ENCODE data around the gene INO80. TPM values are rescaled to one million over a fixed set of nuclear protein-coding genes. Genes with fewer than 3 reads are reported as not detected.
"Not testable (repeated sequence)": the region's sequence is repeated elsewhere in the genome, so short reads cannot be mapped to it uniquely, and the experiment has no call there.

INO80 gene
- total RNA-seq, 2 experiments from 2014 or later, result 21.8 to 22.1 TPM

DNA sequence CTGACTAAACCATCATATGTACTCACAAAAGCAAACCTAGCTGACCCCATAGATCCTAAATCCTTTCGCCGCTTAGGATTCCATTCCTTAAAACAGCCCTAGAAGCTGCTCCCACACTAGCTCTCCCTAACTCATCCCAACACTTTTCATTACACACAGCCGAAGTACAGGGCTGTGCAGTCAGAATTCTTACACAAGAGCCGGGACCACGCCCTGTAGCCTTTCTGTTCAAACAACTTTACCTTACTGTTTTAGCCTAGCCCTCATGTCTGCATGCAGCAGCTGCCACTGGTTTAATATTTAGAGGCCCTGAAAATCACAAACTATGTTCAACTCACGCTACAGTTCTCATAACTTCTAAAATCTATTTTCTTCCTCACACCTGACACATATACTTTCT, 19.5 kb upstream of the INO80 start:
- POLR2A ChIA-PET; H3K27ac Mint-ChIP-seq; H3K9me3 Mint-ChIP-seq; H3K4me1 Mint-ChIP-seq; H3K36me3 Mint-ChIP-seq (ENCODE audit: low read depth); CTCF ChIA-PET; DNase-seq; H3K4me3 Mint-ChIP-seq: not testable (repeated sequence)
- peaks cover 13% of the 10 kb centered on the region for H3K27me3 Mint-ChIP-seq

DNA sequence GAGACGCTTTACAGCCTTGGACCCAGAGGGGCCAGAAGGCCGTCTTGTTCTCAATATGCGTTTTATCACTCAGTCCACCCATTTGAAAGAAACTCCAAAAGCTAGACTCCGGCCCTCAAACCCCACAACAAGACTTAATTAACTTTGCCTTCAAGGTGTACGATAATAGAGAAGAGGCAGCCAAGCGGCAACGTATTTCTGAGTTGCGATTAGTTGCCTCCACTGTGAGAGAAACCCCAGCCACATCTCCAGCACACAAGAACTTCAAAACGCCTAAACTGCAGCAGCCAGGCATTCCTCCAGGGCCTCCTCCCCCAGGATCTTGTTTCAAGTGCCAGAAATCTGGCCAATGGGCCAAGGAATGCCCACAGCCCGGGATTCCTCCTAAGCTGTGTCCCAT, 17.4 kb upstream of the INO80 start:
- no peak for DNase-seq
- Mint-ChIP-seq H3K27ac (no peak overlapping the region), H3K4me1 (no peaks in the 10 kb centered on the region), H3K9me3 (no peaks in the 10 kb centered on the region), H3K4me3 (no peak overlapping the region), H3K27me3 (peaks cover 14% of the 10 kb centered on the region), H3K36me3 (ENCODE audit: low read depth) (peaks cover 4% of the 10 kb centered on the region)
- CTCF ChIA-PET, result no interaction called here
- POLR2A ChIA-PET, result no interaction called here

DNA sequence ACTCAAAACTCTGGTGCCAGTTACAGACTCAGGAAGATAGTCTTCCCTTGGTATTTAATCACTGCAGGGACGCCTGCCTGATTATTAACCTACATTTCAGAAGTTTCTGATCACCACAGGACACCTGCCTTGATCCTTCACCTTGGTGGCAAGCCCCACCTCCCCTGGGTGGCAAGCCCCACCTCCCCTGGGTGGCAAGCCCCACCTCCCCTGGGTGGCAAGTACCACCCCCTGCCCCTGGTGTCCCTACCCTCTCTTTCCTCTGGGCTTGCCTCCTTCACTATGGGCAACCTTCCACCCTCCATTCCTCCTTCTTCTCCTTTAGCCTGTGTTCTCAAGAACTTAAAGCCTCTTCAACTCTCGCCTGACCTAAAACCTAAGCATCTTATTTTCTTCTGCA, 16.0 kb upstream of the INO80 start:
- H3K4me3 Mint-ChIP-seq; H3K27ac Mint-ChIP-seq; H3K9me3 Mint-ChIP-seq; DNase-seq; CTCF ChIA-PET; H3K4me1 Mint-ChIP-seq; H3K36me3 Mint-ChIP-seq (ENCODE audit: low read depth); POLR2A ChIA-PET: not testable (repeated sequence)
- peaks cover 14% of the 10 kb centered on the region for H3K27me3 Mint-ChIP-seq

DNA sequence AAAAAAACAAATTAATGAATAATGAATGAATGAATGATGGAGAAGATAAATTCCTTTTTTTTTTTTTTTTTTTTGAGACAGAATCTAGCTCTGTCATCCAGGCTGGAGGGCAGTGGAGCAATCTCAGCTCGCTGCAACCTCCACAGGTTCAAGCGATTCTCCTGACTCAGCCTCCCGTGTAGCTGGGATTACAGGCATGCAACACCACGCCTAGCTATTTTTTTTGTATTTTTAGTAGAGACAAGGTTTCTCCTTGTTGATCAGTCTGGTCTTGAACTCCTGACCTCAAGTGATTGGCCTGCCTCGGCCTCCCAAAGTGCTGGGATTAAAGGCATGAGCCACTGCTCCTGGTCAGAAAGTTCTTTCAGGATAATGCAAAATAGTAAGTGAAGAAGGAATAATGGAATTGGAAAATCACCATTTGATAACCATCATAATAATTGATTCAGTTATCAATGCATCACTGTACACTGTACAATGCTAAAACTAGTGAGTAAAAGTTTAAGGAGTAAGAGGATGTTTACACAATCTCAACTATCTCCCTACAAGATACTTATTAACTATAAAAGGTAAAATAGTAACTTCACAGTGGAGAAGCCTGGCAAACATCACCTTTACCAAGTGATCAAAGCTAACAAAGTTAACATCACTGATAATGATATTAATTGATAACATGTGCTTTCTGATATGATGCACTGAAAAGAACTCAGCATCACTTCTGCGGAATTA, 12.3 kb upstream of the INO80 start:
- H3K9me3 Mint-ChIP-seq, result no peaks in the 10 kb centered on the region
- H3K36me3 Mint-ChIP-seq (ENCODE audit: low read depth), result peaks cover 4% of the 10 kb centered on the region
- peaks cover 31% of the 10 kb centered on the region for H3K27me3 Mint-ChIP-seq
- ChIA-PET POLR2A (no interaction called here), CTCF (no interaction called here)
- DNase-seq, result no peak
- H3K4me3 Mint-ChIP-seq, result no peak overlapping the region
- peaks cover 9% of the 10 kb centered on the region for H3K4me1 Mint-ChIP-seq
- H3K27ac Mint-ChIP-seq, result no peak overlapping the region

DNA sequence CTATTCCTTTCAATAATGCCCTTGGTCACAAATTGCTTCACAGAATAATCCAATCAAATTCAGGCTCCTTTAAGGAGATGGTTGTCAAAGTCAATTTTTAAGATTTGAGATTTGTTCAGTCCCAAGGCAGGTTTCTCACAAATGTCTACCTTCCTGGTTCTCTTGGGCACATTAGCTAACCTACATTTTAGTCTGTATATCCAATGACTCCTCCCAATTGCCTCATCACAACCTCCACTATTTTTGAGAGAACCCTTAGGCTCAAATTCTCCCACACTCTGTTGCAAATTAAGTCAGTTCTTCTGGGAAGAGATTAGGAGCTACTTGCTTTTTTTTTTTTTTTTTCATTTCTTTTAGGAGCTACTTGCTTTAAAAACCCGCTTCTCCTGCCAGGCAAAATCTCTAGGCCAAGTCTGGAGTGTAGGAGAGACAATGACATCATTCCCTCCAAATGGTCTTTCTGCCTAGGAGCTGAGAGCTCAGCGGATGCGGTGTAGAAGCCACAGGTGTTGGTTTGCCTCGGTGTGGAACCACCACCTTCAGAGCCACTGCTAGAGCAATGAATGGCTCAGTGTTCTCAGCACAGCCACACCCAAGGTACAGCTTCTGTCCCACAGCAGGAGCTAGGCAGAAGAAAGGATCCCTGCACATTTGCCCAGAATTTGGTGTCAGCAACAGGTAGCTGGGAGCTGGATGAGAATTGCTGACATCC, 10.0 kb upstream of the INO80 start:
- Mint-ChIP-seq H3K9me3 (no peaks in the 10 kb centered on the region), H3K27ac (peak overlapping the region; percentile 72), H3K36me3 (ENCODE audit: low read depth) (no peaks in the 10 kb centered on the region), H3K27me3 (peaks cover 20% of the 10 kb centered on the region), H3K4me1 (peaks cover 9% of the 10 kb centered on the region), H3K4me3 (no peak overlapping the region)
- DNase-seq, result peak; percentile 56
- POLR2A ChIA-PET, result interaction anchor here (1.2 to 1.3 kb wide), 2 partner anchors 10 to 24 kb away, joined by 4 to 7 read pairs; partner anchors contain the start of gene INO80
- CTCF ChIA-PET, result no interaction called here

DNA sequence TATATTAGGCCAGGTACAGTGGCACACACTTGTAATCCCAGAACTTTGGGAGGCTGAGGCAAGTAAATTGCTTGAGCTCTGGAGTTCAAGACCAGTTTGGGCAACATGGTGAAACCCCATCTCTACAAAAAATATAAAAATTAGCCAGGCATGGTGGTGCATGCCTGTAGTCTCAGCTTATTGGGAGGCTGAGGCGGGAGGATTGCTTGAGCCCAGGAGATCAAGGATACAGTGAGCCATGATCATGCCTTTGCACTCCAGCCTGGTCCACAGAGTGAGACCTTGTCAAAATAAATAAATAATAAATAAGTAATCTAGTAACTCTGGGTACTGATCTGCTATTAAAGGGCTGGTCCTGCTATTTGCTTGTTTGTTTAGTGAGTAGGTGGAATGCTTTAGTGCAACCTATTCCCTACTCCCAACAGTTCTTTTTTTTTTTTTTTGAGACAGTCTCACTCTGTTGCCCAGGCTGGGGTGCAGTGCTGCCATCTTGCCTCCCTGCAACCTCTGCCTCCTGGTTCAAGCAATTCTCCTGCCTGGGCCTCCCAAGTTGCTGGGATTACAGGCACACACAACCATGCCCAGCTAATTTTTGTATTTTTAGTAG, 9.1 kb upstream of the INO80 start:
- H3K27ac Mint-ChIP-seq, result no peak overlapping the region
- H3K9me3 Mint-ChIP-seq, result no peaks in the 10 kb centered on the region
- no peak overlapping the region for H3K4me3 Mint-ChIP-seq
- ChIA-PET POLR2A (no interaction called here), CTCF (interaction anchor here (1.0 kb wide), 1 partner anchor 266 kb away, joined by 3 read pairs; no protein-coding TSS in a partner anchor)
- DNase-seq, result no peak
- peaks cover 9% of the 10 kb centered on the region for H3K4me1 Mint-ChIP-seq
- no peaks in the 10 kb centered on the region for H3K36me3 Mint-ChIP-seq (ENCODE audit: low read depth)
- peaks cover 20% of the 10 kb centered on the region for H3K27me3 Mint-ChIP-seq

DNA sequence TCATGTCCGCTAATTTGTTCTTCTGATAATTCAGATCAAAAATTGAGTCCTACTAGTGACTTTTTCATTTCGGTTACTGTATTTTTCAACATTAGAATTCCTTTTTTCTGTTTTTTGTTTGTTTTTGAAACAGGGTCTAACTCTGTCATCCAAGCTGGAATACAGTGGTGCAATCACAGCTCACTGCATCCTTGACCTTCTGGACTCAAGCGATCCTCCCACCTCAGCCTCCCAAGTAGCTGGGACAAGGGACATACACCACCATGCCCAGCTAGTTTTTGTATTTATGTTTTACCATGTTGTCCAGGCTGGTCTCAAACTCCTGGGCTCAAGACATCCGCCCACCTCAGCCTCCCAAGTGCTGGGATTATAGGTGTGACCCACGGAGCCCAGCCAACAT, 8.0 kb upstream of the INO80 start:
- Mint-ChIP-seq H3K9me3 (no peaks in the 10 kb centered on the region), H3K4me1 (peaks cover 11% of the 10 kb centered on the region), H3K4me3 (no peak overlapping the region), H3K36me3 (ENCODE audit: low read depth) (no peaks in the 10 kb centered on the region), H3K27ac (no peak overlapping the region), H3K27me3 (peaks cover 20% of the 10 kb centered on the region)
- DNase-seq, result no peak
- ChIA-PET CTCF (interaction anchor here (0.9 to 1.0 kb wide), 2 partner anchors 61 to 265 kb away, joined by 3 read pairs; no protein-coding TSS in a partner anchor), POLR2A (no interaction called here)

DNA sequence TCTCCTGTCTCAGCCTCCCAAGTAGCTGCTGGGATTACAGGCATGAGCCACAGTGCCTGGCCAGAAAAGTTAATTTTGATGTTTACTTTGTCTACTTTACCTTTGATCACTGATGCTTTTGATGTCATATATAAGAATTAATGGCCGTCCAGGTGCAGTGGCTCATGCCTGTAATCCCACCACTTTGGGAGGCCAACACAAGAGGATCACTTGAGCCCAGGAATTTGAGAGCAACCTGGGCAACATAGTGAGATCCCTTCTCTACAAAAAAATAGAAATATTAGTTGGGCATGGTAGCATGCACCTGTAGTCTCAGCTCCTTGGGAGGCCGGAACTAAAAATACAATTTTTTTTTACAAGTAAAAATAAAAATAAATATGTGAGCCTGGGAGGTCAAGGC, 6.8 kb upstream of the INO80 start:
- no peak overlapping the region for H3K27ac Mint-ChIP-seq
- H3K27me3 Mint-ChIP-seq, result peaks cover 18% of the 10 kb centered on the region
- CTCF ChIA-PET, result no interaction called here
- H3K4me3 Mint-ChIP-seq, result no peak overlapping the region
- H3K4me1 Mint-ChIP-seq, result peaks cover 12% of the 10 kb centered on the region
- DNase-seq, result no peak
- H3K36me3 Mint-ChIP-seq (ENCODE audit: low read depth), result no peaks in the 10 kb centered on the region
- POLR2A ChIA-PET, result no interaction called here
- H3K9me3 Mint-ChIP-seq, result no peaks in the 10 kb centered on the region

DNA sequence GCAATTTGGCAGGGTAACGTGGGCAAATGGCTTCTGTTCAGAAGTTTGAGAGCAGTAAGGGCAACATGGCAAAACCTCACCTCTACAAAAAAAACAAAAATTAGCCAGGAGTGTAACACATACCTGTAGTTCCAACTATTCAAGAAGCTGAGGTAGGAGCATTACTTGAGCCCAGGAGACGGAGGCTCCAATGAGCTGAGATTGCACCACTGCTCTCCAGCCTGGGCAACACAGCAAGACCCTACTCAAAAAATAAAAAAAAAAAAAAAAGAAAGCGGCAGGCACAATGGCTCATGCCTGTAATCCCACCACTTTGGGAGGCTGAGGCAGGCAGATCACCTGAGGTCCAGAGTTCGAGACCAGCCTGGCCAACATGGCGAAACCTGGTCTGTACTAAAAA, 5.9 kb upstream of the INO80 start:
- DNase-seq, result no peak
- Mint-ChIP-seq H3K9me3 (no peaks in the 10 kb centered on the region), H3K27me3 (peaks cover 18% of the 10 kb centered on the region), H3K4me3 (no peak overlapping the region), H3K27ac (no peak overlapping the region), H3K36me3 (ENCODE audit: low read depth) (no peaks in the 10 kb centered on the region), H3K4me1 (peaks cover 15% of the 10 kb centered on the region)
- ChIA-PET POLR2A (no interaction called here), CTCF (no interaction called here)

DNA sequence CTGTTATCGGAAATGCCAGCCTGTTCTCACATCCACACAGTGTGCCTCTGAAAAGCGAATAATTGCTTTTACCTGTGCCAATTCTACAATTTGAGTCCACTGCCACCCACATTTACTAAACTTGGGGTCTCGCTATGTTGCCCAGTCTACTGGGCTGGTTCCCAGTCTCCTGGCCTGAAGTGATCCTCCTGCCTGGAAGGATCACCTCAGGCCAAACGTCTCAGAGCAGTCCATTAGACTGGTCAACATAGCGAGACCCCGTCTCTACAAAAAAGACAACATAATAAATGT, 827 bp upstream of the INO80 start:
- Mint-ChIP-seq H3K36me3 (ENCODE audit: low read depth) (peaks cover 18% of the 10 kb centered on the region), H3K27ac (peak overlapping the region; percentile 96), H3K27me3 (no peaks in the 10 kb centered on the region), H3K4me1 (peaks cover 34% of the 10 kb centered on the region), H3K4me3 (peak overlapping the region; percentile 89), H3K9me3 (no peaks in the 10 kb centered on the region)
- POLR2A ChIA-PET, result interaction anchor here (0.9 to 2.7 kb wide), 14 partner anchors 9 to 422 kb away, joined by 3 to 33 read pairs (median 4); partner anchors contain the start of genes CHAC1, CHP1, DLL4 and NUSAP1
- CTCF ChIA-PET, result interaction anchor here (1.0 to 1.9 kb wide), 4 partner anchors 13 to 215 kb away, joined by 3 to 7 read pairs (median 4); partner anchors contain the start of genes NUSAP1 and OIP5
- no peak for DNase-seq

DNA sequence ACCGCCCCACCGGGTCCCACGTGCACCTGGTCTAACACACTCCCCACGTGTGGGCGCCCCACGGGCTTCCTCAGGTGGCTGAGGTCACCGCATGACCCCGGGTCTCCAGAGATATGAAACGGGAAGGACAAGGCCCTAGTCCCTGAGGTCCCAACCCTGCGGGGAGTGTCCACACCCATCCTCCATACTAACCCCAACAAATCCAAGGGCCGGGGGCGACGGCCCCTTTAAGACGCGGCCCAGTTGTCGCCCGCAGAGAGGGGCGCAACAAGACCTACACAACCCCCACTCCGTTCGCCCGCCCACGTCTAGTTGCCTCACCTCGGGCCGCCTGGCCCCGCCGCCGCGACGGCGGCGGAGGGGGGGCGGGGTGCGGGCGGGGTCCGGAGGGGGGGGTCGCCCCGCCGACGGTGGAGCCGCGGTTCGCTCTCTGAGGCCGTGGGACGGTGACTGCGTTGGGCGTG, 396 bp downstream of the INO80 start:
- peak overlapping the region; percentile 89 for H3K4me3 Mint-ChIP-seq
- CTCF ChIA-PET, result interaction anchor here (0.6 to 1.9 kb wide), 6 partner anchors 10 to 217 kb away, joined by 3 to 7 read pairs (median 4); partner anchors contain the start of genes NUSAP1 and OIP5
- H3K4me1 Mint-ChIP-seq, result peaks cover 34% of the 10 kb centered on the region
- peaks cover 18% of the 10 kb centered on the region for H3K36me3 Mint-ChIP-seq (ENCODE audit: low read depth)
- peak overlapping the region; percentile 96 for H3K27ac Mint-ChIP-seq
- H3K9me3 Mint-ChIP-seq, result no peaks in the 10 kb centered on the region
- DNase-seq, result peak; percentile 72
- H3K27me3 Mint-ChIP-seq, result no peaks in the 10 kb centered on the region
- POLR2A ChIA-PET, result interaction anchor here (0.8 to 2.7 kb wide), 16 partner anchors 10 to 421 kb away, joined by 3 to 33 read pairs (median 4); partner anchors contain the start of genes CHAC1, CHP1, DLL4 and NUSAP1

DNA sequence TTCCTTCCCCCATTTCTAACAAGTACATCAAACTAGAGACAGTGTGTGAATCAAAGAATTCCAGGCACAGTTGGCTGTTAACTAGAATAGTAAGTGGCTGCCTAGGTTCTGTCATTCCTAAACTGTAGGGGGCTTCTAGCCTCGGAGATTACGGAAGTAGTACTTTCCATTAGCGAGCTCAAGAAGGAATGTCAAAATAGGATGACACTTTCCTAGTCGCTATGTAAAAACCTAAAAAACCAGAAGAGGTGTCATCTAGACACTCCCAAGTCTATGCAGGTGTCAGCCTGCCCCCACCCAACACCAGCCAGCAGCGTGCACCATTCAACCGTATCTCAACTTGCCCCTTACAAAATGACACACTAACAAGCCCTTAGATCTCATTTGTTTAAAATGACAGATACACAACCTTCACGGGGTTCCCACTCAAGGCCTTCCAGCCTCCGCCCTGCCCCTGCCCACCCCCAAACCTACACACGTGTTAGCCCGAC, 874 bp downstream of the INO80 start:
- Mint-ChIP-seq H3K9me3 (no peaks in the 10 kb centered on the region), H3K4me1 (peaks cover 34% of the 10 kb centered on the region), H3K27ac (peak overlapping the region; percentile 95), H3K27me3 (no peaks in the 10 kb centered on the region), H3K36me3 (ENCODE audit: low read depth) (peaks cover 18% of the 10 kb centered on the region), H3K4me3 (peak overlapping the region; percentile 89)
- POLR2A ChIA-PET, result interaction anchor here (1.0 to 2.7 kb wide), 6 partner anchors 11 to 218 kb away, joined by 4 to 33 read pairs (median 6); partner anchors contain the start of genes CHP1, DLL4, NUSAP1 and OIP5
- CTCF ChIA-PET, result interaction anchor here (1.0 to 1.9 kb wide), 3 partner anchors 69 to 211 kb away, joined by 4 to 7 read pairs (median 6); no protein-coding TSS in a partner anchor
- DNase-seq, result no peak

DNA sequence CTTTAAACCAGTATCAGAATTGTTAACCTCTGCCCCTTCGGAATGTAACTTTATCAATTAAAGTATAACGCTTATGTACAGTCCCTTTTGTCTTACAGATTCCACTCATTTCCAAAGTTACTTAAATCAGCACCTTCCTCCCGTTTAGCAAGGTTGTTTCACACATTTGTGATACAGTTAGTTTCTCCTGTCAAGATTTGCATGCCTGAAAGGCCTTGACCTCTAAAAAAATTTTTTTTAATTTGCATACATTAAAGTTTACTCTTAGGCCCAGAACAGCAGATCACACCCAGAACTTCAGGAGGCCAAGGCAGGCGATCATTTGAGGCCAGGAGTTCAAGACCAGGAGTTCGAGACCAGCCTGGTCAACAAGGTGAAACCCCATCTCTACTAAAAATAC, 9.1 kb downstream of the INO80 start:
- peaks cover 10% of the 10 kb centered on the region for H3K4me1 Mint-ChIP-seq
- no peak overlapping the region for H3K27ac Mint-ChIP-seq
- POLR2A ChIA-PET, result no interaction called here
- H3K36me3 Mint-ChIP-seq (ENCODE audit: low read depth), result peaks cover 18% of the 10 kb centered on the region
- CTCF ChIA-PET, result no interaction called here
- H3K4me3 Mint-ChIP-seq, result no peak overlapping the region
- no peak for DNase-seq
- no peaks in the 10 kb centered on the region for H3K27me3 Mint-ChIP-seq
- no peaks in the 10 kb centered on the region for H3K9me3 Mint-ChIP-seq
